GM19023 (cell line): Measurements from ENCODE around the gene EED.
A peak's percentile ranks its signal among the peaks of the same experiment; 100 is the strongest.
"Not testable (repeated sequence)": the region's sequence is repeated elsewhere in the genome, so short reads cannot be mapped to it uniquely, and the experiment has no call there.

Experiments
- ATAC-seq: cut with Tn5 transposase; IDR thresholded peaks from one replicate; pipeline ENCODE4 v1.9.1; 2021; ENCODE audit warnings: mild to moderate bottlenecking, moderate library complexity; ENCODE audit not compliant: unreplicated experiment

EED gene

GRCh38 chr11:86218125-86219084 is 26.1 kb upstream of the EED start:
- peak; percentile 37 for ATAC-seq

- peak; percentile 59 for ATAC-seq
Measured at GRCh38 chr11:86219311-86220193, 25.0 kb upstream of the EED start.

DNA sequence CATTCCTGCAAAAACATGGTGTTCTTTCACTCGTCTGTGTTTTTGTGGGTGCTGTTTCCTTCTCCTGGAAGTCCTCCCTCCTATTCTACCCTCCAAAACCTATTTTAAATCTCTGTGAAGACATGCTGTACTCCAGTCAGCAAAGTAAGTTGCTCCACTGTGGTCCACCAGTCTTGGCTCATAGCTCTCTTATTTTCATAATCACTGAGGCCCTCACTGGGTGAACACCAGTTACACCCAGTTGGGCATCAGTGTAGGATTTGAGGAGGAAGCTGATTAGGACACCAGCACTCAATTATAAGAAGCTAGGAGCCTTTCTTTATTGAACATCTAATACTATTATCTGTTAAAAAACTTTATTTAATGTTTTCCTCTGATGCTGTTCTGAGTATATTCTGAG is 23.9 kb upstream of the EED start:
- no peak for ATAC-seq

DNA sequence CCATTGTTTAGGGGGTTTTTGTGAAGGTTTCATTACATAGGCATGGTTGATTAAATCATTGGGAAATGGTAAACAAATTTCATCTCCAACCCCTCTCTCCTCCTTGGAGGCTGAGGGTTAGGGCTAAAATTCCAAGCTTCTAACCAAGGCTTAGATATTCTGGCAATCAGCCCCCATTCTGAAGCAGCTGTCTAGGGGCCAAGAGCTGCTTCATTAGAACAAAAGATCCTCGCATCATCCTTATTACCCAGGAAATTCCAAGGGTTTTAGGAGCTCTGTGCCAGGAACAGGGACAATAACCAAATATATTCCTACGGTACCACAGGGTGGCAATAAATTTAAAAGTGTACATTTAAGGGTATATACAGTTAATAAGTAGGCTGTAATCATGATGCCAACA is 22.5 kb upstream of the EED start:
- no peak for ATAC-seq

GRCh38 chr11:86224575-86224974 is 20.0 kb upstream of the EED start:
- not testable (repeated sequence) for ATAC-seq

DNA sequence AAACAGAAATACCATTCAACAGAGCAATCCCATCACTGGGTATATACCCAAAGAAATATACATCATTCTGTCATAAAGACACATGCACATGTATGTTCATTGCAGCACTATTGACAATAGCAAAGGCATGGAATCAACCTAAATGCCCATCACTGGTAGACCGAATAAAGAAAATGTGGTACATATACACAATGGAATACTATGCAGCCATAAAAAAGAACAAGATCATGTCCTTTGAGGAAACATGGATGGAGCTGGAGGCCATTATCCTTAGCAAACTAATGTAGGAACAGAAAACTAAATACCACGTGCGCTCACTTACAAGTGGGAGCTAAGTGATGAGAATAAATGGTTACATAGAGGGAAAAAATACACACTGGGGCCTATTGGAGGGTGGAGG is 19.2 kb upstream of the EED start:
- ATAC-seq, result not testable (repeated sequence)

DNA sequence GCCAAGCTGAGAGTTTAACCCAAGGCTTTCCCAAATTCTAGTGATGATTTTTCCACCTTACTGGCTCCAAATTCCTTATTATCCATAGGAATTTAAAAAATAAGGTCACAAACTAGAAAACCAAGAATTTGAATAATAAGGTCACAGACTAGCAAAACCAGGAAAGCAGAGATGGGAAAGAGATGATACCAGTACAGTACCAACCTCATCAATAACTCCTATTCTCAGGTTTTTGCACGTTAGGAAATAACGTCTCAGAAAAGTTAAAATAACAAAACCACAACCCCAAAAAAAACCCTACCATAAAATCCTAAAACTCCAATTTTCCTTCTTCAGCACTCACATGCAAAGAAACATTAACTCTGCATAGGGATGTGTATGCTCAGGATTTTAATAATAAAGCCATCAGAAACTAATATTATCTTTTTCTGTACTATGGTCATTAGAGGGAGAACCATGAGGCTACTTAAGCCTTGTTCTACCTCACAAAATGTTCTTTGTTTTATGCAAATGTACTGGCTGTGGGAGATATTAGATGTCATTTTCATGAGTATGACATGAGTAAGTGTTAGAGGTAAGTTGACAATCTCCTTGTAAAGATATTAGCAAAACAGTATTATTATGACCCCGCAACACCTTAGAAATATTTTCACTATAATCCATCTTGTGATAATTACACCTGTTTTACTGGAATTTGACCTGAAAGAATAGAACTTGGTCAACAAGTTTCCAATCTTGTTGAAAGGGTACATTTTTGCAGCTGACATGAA is 16.1 kb upstream of the EED start:
- ATAC-seq, result no peak

DNA sequence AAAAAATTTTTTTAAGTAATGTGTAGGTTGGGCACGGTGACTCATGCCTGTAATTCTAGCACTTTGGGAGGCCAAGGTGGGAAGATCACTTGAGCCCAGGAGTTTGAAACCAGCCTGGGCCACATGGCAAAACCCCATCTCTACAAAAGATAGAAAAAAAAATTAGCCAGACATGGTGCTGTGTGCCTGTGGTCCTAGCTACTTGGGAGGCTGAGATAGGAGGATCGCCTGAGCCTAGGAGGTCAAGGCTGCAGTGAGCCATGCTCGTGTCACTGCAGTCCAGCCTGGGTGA is 15.6 kb upstream of the EED start:
- ATAC-seq, result not testable (repeated sequence)

- no peak for ATAC-seq
Measured at GRCh38 chr11:86230179-86230804, 14.3 kb upstream of the EED start.

- no peak for ATAC-seq
Measured at GRCh38 chr11:86230921-86231434, 13.6 kb upstream of the EED start.

DNA sequence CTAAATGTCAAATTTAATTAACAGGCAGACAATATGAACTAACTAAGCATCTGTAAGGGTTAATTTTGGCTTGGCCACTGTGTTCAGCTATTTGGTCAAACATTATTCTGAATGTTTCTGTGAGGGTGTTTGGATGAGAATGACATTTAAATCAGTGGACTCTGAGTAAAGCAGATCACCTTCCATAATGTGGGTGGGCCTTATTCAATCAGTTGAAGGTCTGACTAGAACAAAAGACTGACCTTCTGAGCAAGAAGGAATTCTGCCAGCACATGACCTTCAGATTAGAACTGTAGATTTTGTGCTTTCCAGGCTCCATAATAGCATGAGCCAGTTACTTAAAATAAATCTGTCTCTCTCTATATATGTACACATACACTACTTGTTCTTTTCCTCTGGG is 12.0 kb upstream of the EED start:
- ATAC-seq, result no peak

GRCh38 chr11:86234831-86235461 is 9.6 kb upstream of the EED start:
- no peak for ATAC-seq

DNA sequence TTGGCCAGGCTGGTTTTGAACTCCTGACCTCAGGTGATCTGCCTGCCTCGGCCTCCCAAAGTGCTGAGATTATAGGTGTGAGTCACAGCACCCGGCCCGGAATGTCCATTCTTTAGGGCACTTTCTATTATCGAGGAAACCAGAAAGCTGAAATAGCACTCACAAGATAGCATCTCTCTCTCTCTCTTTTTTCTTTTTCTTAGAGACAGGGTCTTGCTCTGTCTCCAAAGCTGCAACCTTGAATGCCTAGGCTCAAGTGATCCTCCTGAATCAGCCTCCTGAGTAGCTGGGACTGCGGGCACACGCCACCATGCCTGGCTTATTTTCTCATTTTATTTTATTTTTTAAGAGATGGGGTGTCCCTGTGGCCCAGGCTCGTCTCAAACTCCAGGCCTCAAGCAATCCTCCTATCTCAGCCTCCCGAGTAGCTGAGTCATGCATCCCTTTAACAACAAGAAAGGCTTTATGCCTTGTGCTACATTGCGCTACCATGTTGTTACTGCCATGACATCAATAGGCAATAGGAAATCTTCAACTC is 7.2 kb upstream of the EED start:
- ATAC-seq, result no peak

DNA sequence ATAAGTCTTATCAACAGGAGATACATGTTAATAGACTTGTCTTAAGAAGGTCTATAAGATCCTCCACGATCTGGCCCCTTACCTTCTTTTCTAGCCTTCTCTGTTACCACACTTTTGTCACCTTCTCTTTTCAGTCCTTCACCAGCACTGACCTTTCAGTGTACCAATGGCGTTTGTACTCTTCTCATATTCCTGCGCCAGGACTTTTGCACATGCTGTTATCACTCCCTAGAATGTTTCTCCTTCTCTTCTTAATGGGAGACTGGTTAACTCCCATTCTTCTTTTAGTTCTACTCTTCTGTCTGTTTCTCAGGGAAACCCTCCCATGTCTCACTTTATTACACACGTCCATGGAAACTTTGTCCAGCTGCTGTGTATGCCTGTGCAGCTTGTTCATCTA is 4.4 kb upstream of the EED start:
- no peak for ATAC-seq

GRCh38 chr11:86241956-86242535 is 2.5 kb upstream of the EED start:
- no peak for ATAC-seq

DNA sequence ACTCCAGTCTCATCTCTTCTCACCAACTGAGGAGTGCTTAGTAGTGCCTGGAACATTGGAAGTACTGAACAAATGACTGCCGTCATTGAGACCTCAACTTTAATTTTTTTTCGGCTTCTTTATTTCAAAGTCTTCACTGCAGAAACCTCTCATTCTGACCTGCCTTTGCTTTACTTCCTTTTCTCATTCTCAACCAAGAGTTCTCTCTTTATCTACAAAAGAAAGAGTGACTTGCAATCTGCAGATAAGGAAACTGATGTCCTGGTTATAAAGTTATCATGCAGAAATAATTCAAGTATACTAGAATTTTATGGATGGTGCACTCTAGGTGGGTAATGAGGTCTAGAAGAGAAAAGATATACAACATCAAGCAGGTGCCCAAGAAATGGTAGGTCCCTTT is 1.2 kb upstream of the EED start:
- ATAC-seq, result no peak

- ATAC-seq, result peak; percentile 75
Measured at GRCh38 chr11:86244063-86244521, 461 bp upstream of the EED start.

- ATAC-seq, result peak; percentile 1
Measured at GRCh38 chr11:86245369-86246292, 1.1 kb downstream of the EED start.
